GM23248 (cell line): ENCODE data around the gene HEXIM2. TPM values are rescaled to one million over a fixed set of nuclear protein-coding genes. Genes with fewer than 3 reads are reported as not detected.
"Not testable (repeated sequence)": the region's sequence is repeated elsewhere in the genome, so short reads cannot be mapped to it uniquely, and the experiment has no call there.

Experiments used
- DNase-seq: peaks from one replicate; pipeline ENCODE4 v3.0.0-alpha.2; 2015
- H2AFZ ChIP-seq: fragments of 200-600 bp; sonication (generic); 2 replicates; pipeline ENCODE4 v1.6.1; 2016; ENCODE audit warnings: antibody characterized with exemption
- H3F3A ChIP-seq: fragments of 200-600 bp; sonication (generic); 2 replicates; pipeline ENCODE4 v1.6.1; 2016; ENCODE audit warnings: mild to moderate bottlenecking, antibody characterized with exemption, mixed run types; ENCODE audit not compliant: insufficient read depth
- H3K27ac ChIP-seq: fragments of 200-600 bp; sonication (generic); 2 replicates; pipeline ENCODE4 v1.5.1; 2016; ENCODE audit warnings: mild to moderate bottlenecking
- H3K27me3 ChIP-seq: fragments of 200-600 bp; sonication (generic); replicated peaks from 2 replicates; pipeline ENCODE4 v1.6.1; 2016; ENCODE audit warnings: mild to moderate bottlenecking; ENCODE audit not compliant: insufficient read depth
- H3K36me3 ChIP-seq: fragments of 200-600 bp; sonication (generic); 2 replicates; pipeline ENCODE4 v1.6.1; 2016; ENCODE audit warnings: low read depth, mild to moderate bottlenecking
- H3K4me1 ChIP-seq: fragments of 200-600 bp; sonication (generic); 2 replicates; pipeline ENCODE4 v1.6.1; 2016; ENCODE audit warnings: mild to moderate bottlenecking; ENCODE audit not compliant: insufficient read depth
- H3K4me2 ChIP-seq: fragments of 200-600 bp; sonication (generic); one replicate; pipeline ENCODE4 v1.6.1; 2016; ENCODE audit warnings: mild to moderate bottlenecking; ENCODE audit not compliant: unreplicated experiment
- H3K4me3 ChIP-seq: fragments of 200-600 bp; sonication (generic); 2 replicates; pipeline ENCODE4 v1.5.1; 2016; ENCODE audit warnings: mild to moderate bottlenecking
- H3K79me2 ChIP-seq: fragments of 200-600 bp; sonication (generic); 2 replicates; pipeline ENCODE4 v1.6.1; 2016; ENCODE audit warnings: mild to moderate bottlenecking; ENCODE audit not compliant: insufficient read depth
- H3K9ac ChIP-seq: fragments of 200-600 bp; sonication (generic); 2 replicates; pipeline ENCODE4 v1.6.1; 2016; ENCODE audit warnings: mild to moderate bottlenecking
- H3K9me2 ChIP-seq: fragments of 200-600 bp; sonication (generic); 2 replicates; pipeline ENCODE4 v1.6.1; 2016; ENCODE audit warnings: mixed run types, mild to moderate bottlenecking, moderate library complexity; ENCODE audit not compliant: insufficient read depth
- H3K9me3 ChIP-seq: fragments of 200-600 bp; sonication (generic); one replicate; pipeline ENCODE4 v1.6.1; 2017; ENCODE audit warnings: low read depth
- H4K20me1 ChIP-seq: fragments of 200-600 bp; sonication (generic); 2 replicates; pipeline ENCODE4 v1.6.0; 2016; ENCODE audit not compliant: insufficient read depth
- EZH2 ChIP-seq: fragments of 200-600 bp; sonication (generic); IDR thresholded peaks from 2 replicates; pipeline ENCODE4 v1.6.1; 2018; ENCODE audit warnings: antibody characterized with exemption, mild to moderate bottlenecking; ENCODE audit not compliant: insufficient read depth, poor library complexity, severe bottlenecking
- EZH2phosphoT487 ChIP-seq: fragments of 200-600 bp; sonication (generic); IDR thresholded peaks from 2 replicates; pipeline ENCODE4 v1.6.1; 2018; ENCODE audit warnings: antibody characterized with exemption, moderate library complexity, mild to moderate bottlenecking, low read depth; ENCODE audit not compliant: insufficient read depth
- WGBS, 2 experiments: methylation state at CpG; one replicate each; pipeline ENCODE4 v1.1.6; 2015 to 2017; ENCODE audit warnings: low lambda C conversion rate in 2 of 2, low coverage in 1 of 2; ENCODE audit errors: missing lambda C conversion rate in 2 of 2; 5-methylcytosine and 5-hydroxymethylcytosine counted together
- in situ Hi-C: fragments of 300-500 bp; cut with MboI; formaldehyde crosslinking; loops from 2 replicates; pipeline ENCODE4 v1.15.0; 2020
- polyA plus RNA-seq: library from polyadenylated mRNA; unstranded; fragments of >200 nt; fragmentation: Nextera tagmentation; extraction: Ambion mirVana; gene quantifications from 2 replicates; pipeline ENCODE4 v1.2.1, GENCODE V29; 2016
- total RNA-seq: library from RNA; depleted of rRNA; stranded (reverse); fragments of >200 nt; shearing (Covaris generic); gene quantifications from 2 replicates; pipeline ENCODE4 v1.2.3, GENCODE V29; 2014

HEXIM2 gene
- total and polyA plus RNA-seq, 2 experiments from 2014 or later: 4.8 to 8.6 TPM

DNA sequence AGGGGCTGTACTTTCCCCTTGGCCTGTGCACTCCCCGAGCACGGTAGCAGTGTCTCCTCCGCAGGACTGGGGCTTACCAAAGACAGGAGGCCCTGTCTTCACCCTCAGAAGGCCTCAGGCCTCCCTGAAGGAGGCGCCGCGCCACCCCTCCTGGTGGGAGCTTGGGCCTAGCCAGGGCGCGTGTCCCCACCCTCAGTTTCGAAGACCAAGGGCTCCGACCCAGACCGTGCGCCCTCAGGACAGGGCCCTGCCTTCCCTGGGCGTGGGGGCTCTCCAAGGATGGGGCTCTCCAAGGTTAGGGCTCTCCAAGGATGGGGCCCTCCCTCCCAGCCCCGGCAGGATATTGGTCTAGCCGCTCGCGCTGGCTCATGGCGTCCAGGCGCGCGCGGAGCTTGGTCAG, 41.1 kb upstream of the HEXIM2 start:
- Histone ChIP-seq H3K9me3 (no peaks in the 10 kb centered on the region), H3K4me3 (no peak overlapping the region), H3K9me2 (no peaks in the 10 kb centered on the region), H3F3A (no peaks in the 10 kb centered on the region), H3K9ac (no peak overlapping the region), H3K27ac (no peak overlapping the region), H4K20me1 (no peaks in the 10 kb centered on the region), H3K27me3 (no peaks in the 10 kb centered on the region), H3K4me1 (peaks cover 31% of the 10 kb centered on the region), H3K79me2 (peaks cover 33% of the 10 kb centered on the region), H3K4me2 (no peak overlapping the region), H2AFZ (no peak overlapping the region), H3K36me3 (no peaks in the 10 kb centered on the region; the same call in 1 of the 2 replicates)
- in situ Hi-C loops: loop anchor here (5.0 to 10.0 kb wide), 2 partner anchors 66 to 198 kb away; partner anchors contain the start of gene DCAKD
- 97% methylated on average over 16 to 22 of the region's 22 CpGs for WGBS, 2 experiments
- no peak for DNase-seq
- TF ChIP-seq EZH2: no peak
- no peak for TF ChIP-seq EZH2phosphoT487

DNA sequence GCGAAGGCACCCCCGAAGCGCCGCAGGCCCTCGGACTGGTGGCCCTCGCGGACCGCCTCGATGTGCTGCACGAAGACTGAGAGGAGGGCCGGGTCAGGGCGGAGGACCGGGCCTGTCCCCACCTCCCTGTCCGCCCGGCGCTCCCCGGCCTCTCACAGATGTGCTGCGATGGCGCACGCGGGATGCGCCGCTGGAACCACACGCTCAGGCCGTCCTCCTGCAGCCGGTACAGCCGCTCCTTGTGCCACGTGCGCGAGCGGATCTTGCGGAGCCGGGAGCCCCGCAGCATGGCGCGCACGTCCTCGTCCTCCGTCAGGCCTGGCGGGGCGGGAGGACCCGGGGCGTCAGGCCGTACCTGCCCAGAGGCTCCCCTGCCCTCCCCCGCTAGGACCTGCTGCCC, 40.6 kb upstream of the HEXIM2 start:
- 94 to 96% methylated on average over 27 to 45 of the region's 45 CpGs for WGBS, 2 experiments
- in situ Hi-C loops: loop anchor here (5.0 to 10.0 kb wide), 2 partner anchors 66 to 199 kb away; partner anchors contain the start of gene DCAKD

GRCh38 chr17:45123076-45123770, 38.5 kb upstream of the HEXIM2 start:
- Histone ChIP-seq H3K9ac (peak overlapping the region; percentile 25; the same call in 1 of the 2 replicates), H3K27ac (0 out of 2 replicates have a peak overlapping the region, but pooled peaks have one; percentile 15), H3K9me2 (no peaks in the 10 kb centered on the region), H3K9me3 (no peaks in the 10 kb centered on the region), H3K27me3 (no peaks in the 10 kb centered on the region), H2AFZ (no peak overlapping the region), H3K4me2 (peak overlapping the region; percentile 76), H4K20me1 (no peaks in the 10 kb centered on the region), H3K4me3 (no peak overlapping the region), H3K4me1 (peaks cover 40% of the 10 kb centered on the region), H3K79me2 (peaks cover 44% of the 10 kb centered on the region), H3F3A (no peaks in the 10 kb centered on the region), H3K36me3 (no peaks in the 10 kb centered on the region)
- no peak for TF ChIP-seq EZH2phosphoT487
- no peak for TF ChIP-seq EZH2
- in situ Hi-C loops: loop anchor here (5.0 to 10.0 kb wide), 2 partner anchors 68 to 201 kb away; partner anchors contain the start of gene DCAKD
- DNase-seq: no peak
- WGBS, 2 experiments: 84 to 88% methylated on average over 6 of the region's 6 CpGs

More for the DNA sequence above, 40.6 kb upstream of the HEXIM2 start:
- Histone ChIP-seq H3K36me3 (no peaks in the 10 kb centered on the region; the same call in 1 of the 2 replicates), H3K9ac (no peak overlapping the region), H3K4me1 (peaks cover 31% of the 10 kb centered on the region), H3K9me3 (no peaks in the 10 kb centered on the region), H3K9me2 (no peaks in the 10 kb centered on the region), H4K20me1 (no peaks in the 10 kb centered on the region), H3K4me2 (no peak overlapping the region), H3F3A (no peaks in the 10 kb centered on the region), H3K79me2 (peaks cover 37% of the 10 kb centered on the region), H3K4me3 (no peak overlapping the region), H2AFZ (no peak overlapping the region), H3K27ac (no peak overlapping the region), H3K27me3 (no peaks in the 10 kb centered on the region)
- TF ChIP-seq EZH2phosphoT487 (no peak), EZH2 (no peak)
- DNase-seq: no peak

- DNase-seq: peak; percentile 94
- 55 to 57% methylated on average over 13 to 15 of the region's 15 CpGs for WGBS, 2 experiments
- Histone ChIP-seq H2AFZ (peak overlapping the region; percentile 56), H3K4me3 (no peak overlapping the region), H3K9ac (peak overlapping the region; percentile 74), H3K27ac (peak overlapping the region; percentile 57), H3K79me2 (peaks cover 48% of the 10 kb centered on the region), H3F3A (no peaks in the 10 kb centered on the region), H3K27me3 (no peaks in the 10 kb centered on the region), H3K4me2 (peak overlapping the region; percentile 76), H4K20me1 (no peaks in the 10 kb centered on the region), H3K9me2 (no peaks in the 10 kb centered on the region), H3K9me3 (no peaks in the 10 kb centered on the region), H3K36me3 (no peaks in the 10 kb centered on the region), H3K4me1 (peaks cover 43% of the 10 kb centered on the region)
- in situ Hi-C loops: loop anchor here (5.0 to 10.0 kb wide), 2 partner anchors 69 to 202 kb away; partner anchors contain the start of gene DCAKD
- no peak for TF ChIP-seq EZH2phosphoT487
- no peak for TF ChIP-seq EZH2
These were observed 37.5 kb upstream of the HEXIM2 start for GRCh38 chr17:45123930-45124796.

- DNase-seq, H3K4me2 ChIP-seq, H3K36me3 ChIP-seq, H3K27me3 ChIP-seq, H3F3A ChIP-seq, H3K4me3 ChIP-seq, H3K9me2 ChIP-seq, H3K9me3 ChIP-seq, H4K20me1 ChIP-seq: not testable (repeated sequence)
- H3K27ac ChIP-seq: peak overlapping the region; percentile 57
- H2AFZ ChIP-seq: peak overlapping the region; percentile 56; the same call in 1 of the 2 replicates
- H3K79me2 ChIP-seq: peaks cover 54% of the 10 kb centered on the region
- WGBS, 2 experiments: 69 to 71% methylated on average over 5 of the region's 5 CpGs
- peaks cover 43% of the 10 kb centered on the region for H3K4me1 ChIP-seq
- peak overlapping the region; percentile 74 for H3K9ac ChIP-seq
- in situ Hi-C loops: loop anchor here (5.0 to 10.0 kb wide), 2 partner anchors 70 to 202 kb away; partner anchors contain the start of gene DCAKD
These were observed 36.9 kb upstream of the HEXIM2 start for GRCh38 chr17:45124797-45125122.
